OCI-LY7 (cell line): ENCODE results near the gene DLGAP1. TPM values are rescaled to one million over a fixed set of nuclear protein-coding genes. Genes with fewer than 3 reads are reported as not detected.
A peak's percentile ranks its signal among the peaks of the same experiment; 100 is the strongest.

Source experiments
- BruUV-seq: library from RNA; stranded (reverse); fragments of 400-500 nt; replicated peaks from 2 replicates; lab custom pipeline; 2021; lab: Mats Ljungman, UMichigan
- CTCF ChIA-PET: fragments of 300-600 bp; sonication (Branson Sonifier 250); formaldehyde crosslinking; loops from one replicate; lab custom pipeline; 2022; ENCODE audit warnings: antibody characterized with exemption; ENCODE audit not compliant: unreplicated experiment; lab: Charles Lee
- POLR2A ChIA-PET: fragments of 300-600 bp; sonication (Branson Sonifier 250); formaldehyde crosslinking; loops from one replicate; lab custom pipeline; 2022; ENCODE audit warnings: antibody characterized with exemption; lab: Charles Lee
- DNase-seq: peaks from one replicate; pipeline ENCODE4 v3.0.0-alpha.2; 2015; ENCODE audit warnings: low spot score
- H2AFZ ChIP-seq: fragments of 200-600 bp; sonication (generic), shearing (Covaris generic); 2 replicates; pipeline ENCODE4 v1.6.1; 2014; ENCODE audit warnings: mild to moderate bottlenecking, antibody characterized with exemption, low read length, moderate library complexity
- H3K27ac ChIP-seq: fragments of 200-600 bp; sonication (generic); 2 replicates; pipeline ENCODE4 v1.5.1; 2014; ENCODE audit warnings: mixed run types, low read depth, mild to moderate bottlenecking, moderate library complexity, low read length, inconsistent platforms; ENCODE audit not compliant: poor library complexity, severe bottlenecking
- H3K36me3 ChIP-seq: fragments of 200-600 bp; sonication (generic); 2 replicates; pipeline ENCODE4 v1.6.1; 2014; ENCODE audit warnings: mild to moderate bottlenecking, antibody characterized with exemption, low read length, moderate library complexity, mixed read lengths; ENCODE audit not compliant: insufficient read depth
- H3K4me1 ChIP-seq: fragments of 200-600 bp; sonication (generic); 2 replicates; pipeline ENCODE4 v1.5.1; 2014; ENCODE audit warnings: mild to moderate bottlenecking, low read length; ENCODE audit not compliant: insufficient read depth, poor library complexity, severe bottlenecking
- H3K4me2 ChIP-seq: fragments of 200-600 bp; sonication (generic); 2 replicates; pipeline ENCODE4 v1.6.1; 2014; ENCODE audit warnings: mild to moderate bottlenecking, low read length
- H3K4me3 ChIP-seq: fragments of 200-600 bp; sonication (generic); 2 replicates; pipeline ENCODE4 v1.5.1; 2014; ENCODE audit warnings: mild to moderate bottlenecking, low read depth, low read length; ENCODE audit not compliant: poor library complexity, severe bottlenecking
- H3K79me2 ChIP-seq: fragments of 200-600 bp; sonication (generic); 2 replicates; pipeline ENCODE4 v1.6.1; 2016; ENCODE audit warnings: low read depth, mild to moderate bottlenecking, low read length, moderate library complexity, mixed read lengths; ENCODE audit not compliant: insufficient read depth
- H3K9me2 ChIP-seq: fragments of 200-600 bp; sonication (generic); 2 replicates; pipeline ENCODE4 v1.6.1; 2016; ENCODE audit warnings: mild to moderate bottlenecking, low read length, mixed read lengths; ENCODE audit not compliant: insufficient read depth
- H3K9me3 ChIP-seq: fragments of 200-600 bp; sonication (generic); 2 replicates; pipeline ENCODE4 v1.6.1; 2014; ENCODE audit warnings: mild to moderate bottlenecking, mixed run types, low read length, mixed read lengths
- H4K20me1 ChIP-seq: fragments of 200-600 bp; sonication (generic); 2 replicates; pipeline ENCODE4 v1.6.1; 2014; ENCODE audit warnings: mild to moderate bottlenecking, antibody characterized with exemption, low read length, moderate library complexity, mixed read lengths; ENCODE audit not compliant: insufficient read depth
- CTCF ChIP-seq: fragments of 200-600 bp; sonication (generic); conservative IDR thresholded peaks from 2 replicates; pipeline ENCODE4 v1.5.1; 2014; ENCODE audit warnings: mild to moderate bottlenecking, antibody characterized with exemption, low read length, moderate library complexity, mixed read lengths
- EZH2phosphoT487 ChIP-seq: fragments of 200-600 bp; sonication (generic); IDR thresholded peaks from 2 replicates; pipeline ENCODE4 v1.6.1; 2018; ENCODE audit warnings: low read depth, borderline replicate concordance, mild to moderate bottlenecking, mixed run types, antibody characterized with exemption, low read length, moderate library complexity, mixed read lengths
- intact Hi-C: fragments of 100-400 bp; cut with micrococcal nuclease; formaldehyde crosslinking; loops from one replicate; pipeline ENCODE4 v1.10.0; 2022; ENCODE audit not compliant: unreplicated experiment
- total RNA-seq, 2 experiments: library from RNA; depleted of rRNA in 1 of 2; stranded (reverse); fragments of >200 nt in 1 of 2; shearing (Covaris generic) in 1 of 2; gene quantifications; 2 replicates each; pipeline ENCODE4 v1.2.3, GENCODE V29; 2014 to 2022

Gene DLGAP1
- total RNA-seq, 2 experiments from 2014 or later: 0.22 TPM; not detected in 1

GRCh38 chr18:3482258-3482657, 972.8 kb downstream of the DLGAP1 start:
- ChIA-PET POLR2A (interaction anchor here (1.0 to 1.4 kb wide), 3 partner anchors 9 to 103 kb away, joined by 3 to 5 read pairs (median 4); no protein-coding TSS in a partner anchor), CTCF (interaction anchor here (0.6 kb wide), 1 partner anchor 38 kb away, joined by 3 read pairs; no protein-coding TSS in a partner anchor)
- Histone ChIP-seq H3K9me3 (no peaks in the 10 kb centered on the region), H3K79me2 (no peaks in the 10 kb centered on the region), H3K4me2 (no peak overlapping the region), H2AFZ (no peak overlapping the region), H3K27ac (no peak overlapping the region), H3K4me1 (peaks cover 10% of the 10 kb centered on the region), H4K20me1 (no peaks in the 10 kb centered on the region), H3K36me3 (no peaks in the 10 kb centered on the region), H3K4me3 (no peak overlapping the region), H3K9me2 (no peaks in the 10 kb centered on the region)
- intact Hi-C loops: no loop called here
- TF ChIP-seq EZH2phosphoT487 (no peak), CTCF (no peak)
- no TSS peak for BruUV-seq
- no peak for DNase-seq

- peak; percentile 74 for DNase-seq
- H3K4me1 ChIP-seq: peaks cover 10% of the 10 kb centered on the region
- H3K36me3 ChIP-seq: no peaks in the 10 kb centered on the region
- H3K4me3 ChIP-seq: no peak overlapping the region
- no peaks in the 10 kb centered on the region for H3K9me2 ChIP-seq
- no peak overlapping the region for H2AFZ ChIP-seq
- no peak overlapping the region for H3K27ac ChIP-seq
- intact Hi-C loops: no loop called here
- TF ChIP-seq EZH2phosphoT487 (no peak), CTCF (peak; percentile 84)
- no peak overlapping the region for H3K4me2 ChIP-seq
- H4K20me1 ChIP-seq: no peaks in the 10 kb centered on the region
- ChIA-PET CTCF (interaction anchor here (0.6 kb wide), 1 partner anchor 39 kb away, joined by 3 read pairs; no protein-coding TSS in a partner anchor), POLR2A (interaction anchor here (1.0 to 1.4 kb wide), 3 partner anchors 10 to 104 kb away, joined by 3 to 5 read pairs (median 4); no protein-coding TSS in a partner anchor)
- no peaks in the 10 kb centered on the region for H3K9me3 ChIP-seq
- BruUV-seq: no TSS peak
- no peaks in the 10 kb centered on the region for H3K79me2 ChIP-seq
Observed at GRCh38 chr18:3481696-3482210, 973.4 kb downstream of the DLGAP1 start.
